IMR-90 (cell line): ENCODE data around the gene DGAT2.

ENCODE experiments used
- BHLHE40 ChIP-seq: fragments of 150-350 bp; IDR thresholded peaks from 2 replicates; pipeline ENCODE4 v1.6.1; 2016; ENCODE audit warnings: mild to moderate bottlenecking, low read depth, low read length
- CTCF ChIP-seq: conservative IDR thresholded peaks from 2 replicates; pipeline ENCODE4 v1.5.1; 2012; ENCODE audit warnings: mild to moderate bottlenecking, low read depth, low read length, improper control_type of control experiment
- FOS ChIP-seq: fragments of 150-350 bp; IDR thresholded peaks from 2 replicates; pipeline ENCODE4 v1.6.1; 2016; ENCODE audit warnings: low read depth, low read length
- MAFK ChIP-seq: IDR thresholded peaks from 2 replicates; pipeline ENCODE4 v1.6.1; 2012; ENCODE audit warnings: low read depth, low read length, improper control_type of control experiment
- MXI1 ChIP-seq: IDR thresholded peaks from 2 replicates; pipeline ENCODE4 v1.6.1; 2012; ENCODE audit warnings: low read depth, mild to moderate bottlenecking, low read length, moderate library complexity, borderline replicate concordance
- NFE2L2 ChIP-seq: fragments of 150-350 bp; IDR thresholded peaks from 2 replicates; pipeline ENCODE4 v1.6.1; 2016; ENCODE audit warnings: low read depth, mild to moderate bottlenecking, low read length
- POLR2A ChIP-seq: IDR thresholded peaks from 2 replicates; pipeline ENCODE4 v1.6.1; 2012; ENCODE audit warnings: mild to moderate bottlenecking, low read depth, low read length
- RAD21 ChIP-seq: IDR thresholded peaks from 2 replicates; pipeline ENCODE4 v1.6.1; 2012; ENCODE audit warnings: low read length, improper control_type of control experiment
- RCOR1 ChIP-seq: IDR thresholded peaks from 2 replicates; pipeline ENCODE4 v1.6.1; 2012; ENCODE audit warnings: mild to moderate bottlenecking, low read length, improper control_type of control experiment; ENCODE audit not compliant: insufficient replicate concordance
- RFX5 ChIP-seq: IDR thresholded peaks from 2 replicates; pipeline ENCODE4 v1.8.0; 2012; ENCODE audit warnings: low read depth, mild to moderate bottlenecking, low read length, moderate library complexity
- SMC3 ChIP-seq: fragments of 150-350 bp; IDR thresholded peaks from 2 replicates; pipeline ENCODE4 v1.6.1; 2016; ENCODE audit warnings: low read depth, mild to moderate bottlenecking, antibody characterized with exemption, low read length, moderate library complexity
- USF2 ChIP-seq: fragments of 150-350 bp; IDR thresholded peaks from 2 replicates; pipeline ENCODE4 v1.6.1; 2017; ENCODE audit warnings: mild to moderate bottlenecking, antibody characterized with exemption, low read length, low read depth

GRCh38 chr11:75839851-75840250 lies 71.3 kb downstream of the DGAT2 start:
- no peak for TF ChIP-seq CTCF
- no peak for TF ChIP-seq POLR2A
- no peak for TF ChIP-seq MXI1
- TF ChIP-seq FOS = no peak
- TF ChIP-seq RFX5 = no peak
- TF ChIP-seq NFE2L2 = no peak
- TF ChIP-seq BHLHE40 = no peak
- TF ChIP-seq USF2 = no peak
- no peak for TF ChIP-seq SMC3
- TF ChIP-seq MAFK = no peak
- TF ChIP-seq RAD21 = no peak
- no peak for TF ChIP-seq RCOR1
